NCI-H1436 treated with DMSO at 0.1 percent for 48 hours (cell line): Measurements from ENCODE around the gene CPEB4.

Source experiments
- DNase-seq: peaks from one replicate; lab custom pipeline; 2025; lab: John Stamatoyannopoulos, UW

CPEB4 gene

DNA sequence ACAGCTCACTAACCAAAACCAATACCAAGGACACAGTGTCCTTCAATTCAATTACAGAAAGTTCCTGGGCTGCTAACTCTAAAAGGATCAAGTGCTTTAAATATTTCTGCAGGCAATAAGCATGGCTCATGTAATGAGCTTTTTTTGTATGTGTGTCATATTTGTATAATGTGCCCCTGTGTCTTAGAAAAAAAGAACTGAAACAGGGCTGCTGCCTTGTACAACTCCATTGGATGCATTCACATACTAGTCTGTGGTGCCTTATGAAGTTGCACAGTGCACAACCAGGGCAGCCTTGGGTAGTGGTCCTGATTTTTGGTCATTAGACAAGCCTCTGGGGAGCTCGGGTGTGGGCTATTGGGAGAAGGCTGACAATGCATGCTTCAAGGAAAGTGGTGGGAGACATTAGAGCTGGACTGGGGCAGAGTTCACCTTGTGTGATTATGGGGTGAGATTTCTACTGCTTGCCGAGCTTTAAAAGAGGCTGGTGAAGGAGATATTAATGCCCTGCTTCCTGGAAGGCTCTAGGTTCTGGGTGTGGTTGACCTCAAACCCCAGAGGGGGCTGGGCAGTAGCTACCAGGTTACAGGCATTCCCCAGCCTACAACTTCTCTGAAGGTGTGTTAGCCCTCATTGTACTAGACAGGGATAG, 3.6 kb upstream of the CPEB4 start:
- DNase-seq = no peak

DNA sequence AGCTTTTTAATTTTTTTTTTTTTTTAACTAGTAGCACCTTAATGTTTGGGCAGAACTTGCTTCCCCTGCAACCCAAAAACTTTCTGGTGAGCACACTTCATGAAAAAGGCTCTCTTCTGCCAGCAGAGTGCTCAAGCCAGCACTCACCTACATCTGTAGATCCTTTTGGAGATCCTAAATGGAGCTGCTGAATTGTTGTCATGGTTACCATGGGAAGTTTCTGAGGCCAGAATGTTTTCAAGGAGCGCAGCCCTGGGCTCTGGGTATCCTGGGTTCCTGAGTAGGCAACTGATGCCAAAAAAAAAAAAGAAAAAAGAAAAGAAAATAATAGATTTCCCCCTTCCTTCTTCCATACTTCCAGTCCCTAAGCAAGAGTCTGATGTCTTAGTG, 3.1 kb upstream of the CPEB4 start:
- no peak for DNase-seq

GRCh38 chr5:173885475-173886010, 2.6 kb upstream of the CPEB4 start:
- DNase-seq = no peak

- no peak for DNase-seq
Measured at GRCh38 chr5:173886150-173886549, 2.0 kb upstream of the CPEB4 start.

DNA sequence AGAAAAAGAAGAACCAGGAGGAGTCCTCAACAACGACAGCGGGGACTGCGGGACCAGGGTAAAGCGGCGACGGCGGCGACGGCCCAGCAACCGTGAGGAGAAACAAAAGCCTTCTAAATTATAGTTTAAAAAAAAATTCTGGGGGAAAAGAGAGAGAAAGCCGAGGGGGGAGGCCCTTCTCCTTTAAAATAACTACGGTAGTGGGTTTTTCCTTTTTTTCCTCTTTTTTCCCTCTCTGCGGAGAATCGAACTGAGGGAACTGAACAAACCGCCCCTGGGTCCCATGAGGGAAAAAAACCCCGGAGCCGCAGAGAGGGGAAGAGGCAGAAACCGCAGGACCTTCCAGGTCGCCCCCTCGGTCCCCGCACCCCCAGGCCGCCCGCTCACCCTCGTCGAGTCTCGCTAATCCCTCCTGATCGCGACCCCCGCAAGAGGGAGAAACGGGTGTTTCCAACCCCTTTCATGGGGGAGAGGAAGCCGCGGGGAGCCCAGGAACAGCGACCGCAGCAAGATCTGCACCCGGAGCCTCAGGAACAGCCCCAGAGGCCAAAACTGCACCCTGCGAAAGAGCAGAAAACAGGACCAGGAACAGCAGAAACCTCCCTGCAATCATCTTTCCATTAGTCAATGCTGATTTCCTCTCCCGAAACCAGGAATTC, 453 bp downstream of the CPEB4 start:
- DNase-seq = no peak

- no peak for DNase-seq
Measured at GRCh38 chr5:173890195-173890991, 2.2 kb downstream of the CPEB4 start.

- no peak for DNase-seq
Measured at GRCh38 chr5:173891308-173892116, 3.4 kb downstream of the CPEB4 start.

DNA sequence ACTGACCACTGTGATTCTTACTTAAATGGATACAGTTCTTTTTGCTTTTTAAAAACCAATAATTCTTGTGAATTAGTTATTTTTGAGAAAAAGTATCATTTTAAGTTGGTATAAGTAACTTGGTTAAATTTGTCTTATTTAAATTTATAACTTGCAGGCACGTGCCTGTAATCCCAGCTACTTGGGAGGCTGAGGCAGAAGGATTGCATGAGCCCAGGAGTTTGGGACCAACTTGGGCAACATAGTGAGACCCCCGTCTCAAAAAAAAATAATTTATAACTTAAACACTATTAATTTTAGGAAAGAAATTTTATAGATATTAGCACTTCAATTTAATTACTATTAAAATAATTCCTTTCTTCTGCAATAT, 5.0 kb downstream of the CPEB4 start:
- DNase-seq = no peak

- no peak for DNase-seq
Measured at GRCh38 chr5:173895401-173896165, 7.4 kb downstream of the CPEB4 start.

GRCh38 chr5:173896631-173897030, 8.5 kb downstream of the CPEB4 start:
- DNase-seq = no peak

DNA sequence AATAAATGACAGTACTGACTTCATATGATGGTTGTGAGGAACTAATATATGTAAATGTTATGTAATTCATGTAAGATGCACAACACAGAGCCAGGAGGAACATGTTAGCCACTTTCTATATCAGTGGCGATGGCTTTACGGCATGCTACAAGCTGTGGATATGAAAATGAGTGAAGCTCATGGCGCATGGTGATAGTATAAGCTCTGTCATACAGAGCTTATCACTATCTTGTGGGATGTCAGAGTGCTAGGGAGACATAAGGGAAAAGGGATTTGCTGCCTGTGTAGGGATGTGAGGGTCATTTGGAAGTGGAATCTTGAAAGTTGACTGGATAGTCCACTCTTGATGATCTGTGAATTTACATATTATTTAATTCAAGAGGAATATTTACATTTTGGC, 13.6 kb downstream of the CPEB4 start:
- no peak for DNase-seq

DNA sequence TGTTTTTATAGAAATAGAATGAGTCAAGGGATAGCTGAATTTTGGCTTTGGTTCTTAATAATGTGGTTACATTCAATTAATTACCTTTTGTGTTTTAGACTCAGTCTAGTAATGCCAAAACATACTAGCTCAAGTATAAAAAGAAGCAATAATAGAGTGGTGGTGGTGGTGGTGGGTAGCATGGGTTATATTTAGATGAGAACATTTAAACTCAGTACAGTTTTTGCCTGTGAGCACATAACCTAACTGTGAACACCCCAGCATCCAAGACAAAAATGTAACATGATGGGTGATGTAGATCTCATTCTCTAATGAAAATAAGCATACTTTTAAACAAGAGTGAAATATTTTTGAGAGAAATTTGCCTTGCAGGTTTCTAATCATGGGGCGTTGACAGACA, 14.2 kb downstream of the CPEB4 start:
- DNase-seq = no peak

GRCh38 chr5:173902743-173903142, 14.6 kb downstream of the CPEB4 start:
- no peak for DNase-seq

DNA sequence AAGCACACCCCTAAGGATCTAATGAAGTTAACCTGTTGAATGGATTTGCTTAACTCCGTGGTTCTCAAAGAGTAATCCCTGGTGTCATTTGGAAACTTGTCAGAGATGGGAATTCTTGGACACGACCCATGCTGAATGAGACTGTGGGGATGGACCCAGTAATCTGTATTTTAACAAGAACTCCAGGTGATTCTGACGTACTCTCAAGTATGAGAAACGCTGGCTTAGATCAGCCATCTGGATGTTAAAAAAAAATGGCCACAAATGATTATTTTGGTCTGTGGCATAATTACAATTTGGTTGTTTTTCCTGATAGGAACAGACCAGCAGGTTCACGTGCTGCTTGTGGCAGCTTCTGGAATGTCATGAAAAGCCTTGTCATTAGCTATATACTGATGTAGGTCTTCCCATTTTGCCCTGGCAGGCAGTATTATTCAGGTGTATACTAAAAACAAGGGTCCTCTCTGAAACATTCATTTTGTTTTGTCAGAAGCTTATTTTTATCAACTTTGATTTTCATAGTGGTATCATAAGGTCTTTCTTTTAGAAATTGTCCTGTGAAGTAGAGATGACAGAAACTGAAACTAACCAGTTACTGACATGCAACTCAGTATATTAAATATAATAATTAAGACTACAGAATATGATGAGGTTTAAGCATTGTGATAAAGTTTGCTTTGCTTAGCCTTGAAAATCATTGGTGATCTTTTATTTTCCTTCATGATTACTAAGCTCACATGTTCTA, 15.4 kb downstream of the CPEB4 start:
- DNase-seq = no peak

DNA sequence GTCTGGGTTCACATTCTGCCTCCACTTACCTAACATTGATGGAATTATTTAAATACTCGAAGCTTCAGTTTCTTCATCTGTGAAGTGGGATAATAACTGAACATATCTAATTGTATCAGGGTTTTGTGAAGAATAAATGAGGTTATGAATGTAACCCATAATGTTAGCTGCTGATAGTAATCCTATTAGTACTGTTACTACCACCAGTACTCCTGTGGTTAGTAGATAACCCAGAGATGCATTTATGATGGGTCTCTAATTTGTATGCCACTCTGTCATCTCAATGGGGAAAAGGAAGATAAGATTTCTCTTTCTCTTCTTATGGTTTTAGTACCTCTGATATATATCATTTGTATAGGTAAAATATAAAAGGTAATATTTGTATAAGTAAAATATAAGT, 16.0 kb downstream of the CPEB4 start:
- DNase-seq = no peak

GRCh38 chr5:173907284-173907683, 19.1 kb downstream of the CPEB4 start:
- DNase-seq = no peak

GRCh38 chr5:173907686-173908371, 19.7 kb downstream of the CPEB4 start:
- DNase-seq = no peak

DNA sequence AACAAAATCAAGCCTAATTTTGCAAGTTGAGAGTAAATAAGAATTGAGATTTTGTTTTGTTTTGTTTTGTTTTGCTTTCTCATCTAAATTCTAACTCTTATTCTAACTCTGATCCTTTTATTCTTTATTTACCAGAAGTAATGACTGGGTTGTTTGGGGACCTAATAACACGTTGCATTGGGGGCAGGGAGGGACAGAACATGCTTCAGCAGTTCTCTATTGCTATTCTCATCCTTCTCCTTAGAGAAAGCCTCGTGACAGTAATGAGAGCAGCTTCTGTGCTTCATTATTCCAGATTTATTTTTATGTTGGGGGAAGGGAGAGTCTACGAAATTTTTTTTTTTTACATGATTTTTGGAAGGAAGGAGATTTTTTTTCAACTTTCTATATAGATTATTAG, 21.1 kb downstream of the CPEB4 start:
- no peak for DNase-seq

DNA sequence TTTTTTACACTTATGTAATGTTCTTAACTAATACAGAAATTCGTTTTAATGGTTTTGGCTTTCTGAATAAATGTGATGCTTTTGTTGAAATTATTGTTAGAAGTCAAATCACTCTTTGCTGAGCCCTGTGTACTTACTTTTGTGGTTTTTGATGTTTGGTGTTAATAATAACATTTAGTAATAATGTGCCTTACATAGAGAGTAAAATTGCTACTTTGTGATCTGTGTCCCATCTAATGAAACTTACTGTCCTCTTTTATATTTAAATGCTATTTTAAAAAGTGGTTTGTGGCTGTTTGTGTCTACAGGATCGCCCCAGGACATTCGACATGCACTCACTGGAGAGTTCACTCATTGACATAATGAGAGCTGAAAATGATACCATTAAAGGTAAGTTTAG, 22.1 kb downstream of the CPEB4 start:
- DNase-seq = no peak

DNA sequence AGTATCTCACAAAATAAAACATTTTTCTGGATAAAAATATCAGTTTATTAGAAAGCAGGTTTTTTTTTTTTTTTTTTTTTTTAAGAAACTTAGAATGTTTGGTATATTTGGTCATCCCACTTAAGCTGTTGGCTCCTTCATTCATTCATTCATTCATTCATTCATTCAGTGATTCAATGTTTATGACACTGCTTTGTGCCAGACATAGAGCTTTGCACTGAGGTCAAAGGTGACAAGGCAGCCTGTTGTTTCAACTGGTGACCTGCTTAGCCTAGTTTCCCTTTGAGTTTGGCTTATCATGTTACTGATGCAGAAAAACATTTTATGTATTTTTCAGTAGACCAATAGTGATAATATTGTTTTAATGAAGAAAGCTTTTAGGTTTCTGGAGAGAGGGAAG, 23.5 kb downstream of the CPEB4 start:
- DNase-seq = no peak
